MCF 10A (cell line): ENCODE results near the gene FBH1. TPM values are rescaled to one million over a fixed set of nuclear protein-coding genes. Genes with fewer than 3 reads are reported as not detected.

ENCODE experiments used
- BruUV-seq: library from RNA; stranded (reverse); fragments of 400-500 nt; replicated peaks from 2 replicates; lab custom pipeline; 2021; lab: Mats Ljungman, UMichigan
- CTCF ChIA-PET: fragments of 300-600 bp; sonication (Branson Sonifier 250); formaldehyde crosslinking; extraction: SDS; loops from one replicate; lab custom pipeline; 2021; ENCODE audit warnings: antibody characterized with exemption, inconsistent platforms; lab: Yijun Ruan, JAX
- POLR2A ChIA-PET: fragments of 300-600, 350-650 bp; sonication (Branson Sonifier 250); formaldehyde crosslinking; extraction: SDS; loops from one replicate; lab custom pipeline; 2020; ENCODE audit warnings: antibody characterized with exemption, inconsistent platforms; lab: Yijun Ruan, JAX
- DNase-seq: peaks from one replicate; pipeline ENCODE4 v3.0.0-alpha.2; 2018; ENCODE audit not compliant: unreplicated experiment
- H3K27ac Mint-ChIP-seq: one replicate; pipeline ENCODE4 v1.8.0; 2022; ENCODE audit warnings: mild to moderate bottlenecking, low read depth, mixed read lengths; ENCODE audit not compliant: unreplicated experiment
- H3K27me3 Mint-ChIP-seq: one replicate; pipeline ENCODE4 v1.8.0; 2022; ENCODE audit warnings: mixed read lengths; ENCODE audit not compliant: insufficient read depth, unreplicated experiment
- H3K36me3 Mint-ChIP-seq: one replicate; pipeline ENCODE4 v1.8.0; 2022; ENCODE audit warnings: mild to moderate bottlenecking, moderate library complexity, mixed read lengths; ENCODE audit not compliant: insufficient read depth, unreplicated experiment
- H3K4me1 Mint-ChIP-seq: one replicate; pipeline ENCODE4 v1.8.0; 2022; ENCODE audit warnings: mixed read lengths; ENCODE audit not compliant: insufficient read depth, unreplicated experiment
- H3K4me3 Mint-ChIP-seq: one replicate; pipeline ENCODE4 v1.8.0; 2022; ENCODE audit warnings: mild to moderate bottlenecking, moderate library complexity, mixed read lengths; ENCODE audit not compliant: unreplicated experiment
- H3K9me3 Mint-ChIP-seq: one replicate; pipeline ENCODE4 v1.8.0; 2022; ENCODE audit warnings: mixed read lengths; ENCODE audit not compliant: unreplicated experiment
- intact Hi-C: fragments of 100-400 bp; cut with micrococcal nuclease; formaldehyde crosslinking; loops from 2 replicates; pipeline ENCODE4 v1.14.1; 2022
- total RNA-seq: library from RNA; stranded (reverse); gene quantifications from 2 replicates; pipeline ENCODE4 v1.2.3, GENCODE V29; 2022
- TF ChIP-seq, protein P1 (sequence below): fragments of 200-600 bp; IDR thresholded peaks from one replicate; pipeline ENCODE4 v1.8.0; 2022; ENCODE audit warnings: antibody characterized with exemption, mild to moderate bottlenecking; ENCODE audit not compliant: unreplicated experiment

The FBH1 gene
- total RNA-seq, 1 experiment from 2014 or later: 61.8 TPM

- no peak for DNase-seq
- CTCF ChIA-PET: no interaction called here
- no TSS peak for BruUV-seq
- POLR2A ChIA-PET: interaction anchor here (0.7 kb wide), 2 partner anchors 30 to 32 kb away, joined by 3 to 4 read pairs; no protein-coding TSS in a partner anchor
- intact Hi-C loops: no loop called here
- TF ChIP-seq, protein P1, sequence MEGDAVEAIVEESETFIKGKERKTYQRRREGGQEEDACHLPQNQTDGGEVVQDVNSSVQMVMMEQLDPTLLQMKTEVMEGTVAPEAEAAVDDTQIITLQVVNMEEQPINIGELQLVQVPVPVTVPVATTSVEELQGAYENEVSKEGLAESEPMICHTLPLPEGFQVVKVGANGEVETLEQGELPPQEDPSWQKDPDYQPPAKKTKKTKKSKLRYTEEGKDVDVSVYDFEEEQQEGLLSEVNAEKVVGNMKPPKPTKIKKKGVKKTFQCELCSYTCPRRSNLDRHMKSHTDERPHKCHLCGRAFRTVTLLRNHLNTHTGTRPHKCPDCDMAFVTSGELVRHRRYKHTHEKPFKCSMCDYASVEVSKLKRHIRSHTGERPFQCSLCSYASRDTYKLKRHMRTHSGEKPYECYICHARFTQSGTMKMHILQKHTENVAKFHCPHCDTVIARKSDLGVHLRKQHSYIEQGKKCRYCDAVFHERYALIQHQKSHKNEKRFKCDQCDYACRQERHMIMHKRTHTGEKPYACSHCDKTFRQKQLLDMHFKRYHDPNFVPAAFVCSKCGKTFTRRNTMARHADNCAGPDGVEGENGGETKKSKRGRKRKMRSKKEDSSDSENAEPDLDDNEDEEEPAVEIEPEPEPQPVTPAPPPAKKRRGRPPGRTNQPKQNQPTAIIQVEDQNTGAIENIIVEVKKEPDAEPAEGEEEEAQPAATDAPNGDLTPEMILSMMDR: no peak
- Mint-ChIP-seq H3K27me3 (no peaks in the 10 kb centered on the region), H3K4me1 (peaks cover 23% of the 10 kb centered on the region), H3K9me3 (no peaks in the 10 kb centered on the region), H3K36me3 (peaks cover 24% of the 10 kb centered on the region), H3K27ac (no peak overlapping the region), H3K4me3 (no peak overlapping the region)
Measured at GRCh38 chr10:5895365-5895764, 5.3 kb downstream of the FBH1 start.

- TF ChIP-seq, protein P1: no peak
- CTCF ChIA-PET: no interaction called here
- H3K36me3 Mint-ChIP-seq: peaks cover 24% of the 10 kb centered on the region
Measured at GRCh38 chr10:5895804-5896203, 5.8 kb downstream of the FBH1 start.

GRCh38 chr10:5896208-5897052, 6.4 kb downstream of the FBH1 start:
- no TSS peak for BruUV-seq
- H3K9me3 Mint-ChIP-seq: no peaks in the 10 kb centered on the region
- H3K27me3 Mint-ChIP-seq: no peaks in the 10 kb centered on the region
- H3K36me3 Mint-ChIP-seq: peaks cover 19% of the 10 kb centered on the region
- TF ChIP-seq, protein P1: no peak
- ChIA-PET POLR2A (interaction anchor here (0.6 to 1.5 kb wide), 2 partner anchors 12 to 275 kb away, joined by 3 to 4 read pairs; no protein-coding TSS in a partner anchor), CTCF (no interaction called here)
- no peak overlapping the region for H3K27ac Mint-ChIP-seq
- H3K4me1 Mint-ChIP-seq: peaks cover 17% of the 10 kb centered on the region
- H3K4me3 Mint-ChIP-seq: no peak overlapping the region
- intact Hi-C loops: no loop called here
- no peak for DNase-seq

More at GRCh38 chr10:5895804-5896203, 5.8 kb downstream of the FBH1 start:
- no peak for DNase-seq
- no peaks in the 10 kb centered on the region for H3K27me3 Mint-ChIP-seq
- POLR2A ChIA-PET: interaction anchor here (0.7 kb wide), 1 partner anchor 32 kb away, joined by 4 read pairs; no protein-coding TSS in a partner anchor
- no peak overlapping the region for H3K27ac Mint-ChIP-seq
- BruUV-seq: no TSS peak
- peaks cover 23% of the 10 kb centered on the region for H3K4me1 Mint-ChIP-seq
- intact Hi-C loops: no loop called here
- H3K9me3 Mint-ChIP-seq: no peaks in the 10 kb centered on the region
- no peak overlapping the region for H3K4me3 Mint-ChIP-seq

GRCh38 chr10:5897053-5897340, 7.0 kb downstream of the FBH1 start:
- POLR2A ChIA-PET: interaction anchor here (1.5 kb wide), 1 partner anchor 11 kb away, joined by 4 read pairs; no protein-coding TSS in a partner anchor

More at GRCh38 chr10:5897053-5897340, 7.0 kb downstream of the FBH1 start:
- H3K27ac Mint-ChIP-seq: no peak overlapping the region
- no TSS peak for BruUV-seq
- DNase-seq: no peak
- TF ChIP-seq, protein P1: no peak
- no peak overlapping the region for H3K4me3 Mint-ChIP-seq
- intact Hi-C loops: no loop called here
- peaks cover 19% of the 10 kb centered on the region for H3K36me3 Mint-ChIP-seq
- H3K9me3 Mint-ChIP-seq: no peaks in the 10 kb centered on the region
- H3K27me3 Mint-ChIP-seq: no peaks in the 10 kb centered on the region
- peaks cover 14% of the 10 kb centered on the region for H3K4me1 Mint-ChIP-seq
- CTCF ChIA-PET: no interaction called here
